GM13976 (cell line): Measurements from ENCODE around the gene MYO18A.

Experiments used
- DNase-seq: peaks from one replicate; pipeline ENCODE4 v3.0.0; 2012; ENCODE audit warnings: low spot score
- in situ Hi-C: fragments of 300-500 bp; cut with MboI; formaldehyde crosslinking; loops from one replicate; pipeline ENCODE4 v1.12.0; 2022; ENCODE audit warnings: low sequenced_read_pairs, mixed read lengths, inconsistent platforms; ENCODE audit not compliant: unreplicated experiment
- TF ChIP-seq, protein P1 (sequence below): IDR thresholded peaks from 2 replicates; pipeline ENCODE4 v1.5.1; 2012; ENCODE audit warnings: borderline replicate concordance, mild to moderate bottlenecking; ENCODE audit not compliant: insufficient read depth; ENCODE audit errors: extremely low read depth, missing control alignments, control extremely low read depth

The MYO18A gene

DNA sequence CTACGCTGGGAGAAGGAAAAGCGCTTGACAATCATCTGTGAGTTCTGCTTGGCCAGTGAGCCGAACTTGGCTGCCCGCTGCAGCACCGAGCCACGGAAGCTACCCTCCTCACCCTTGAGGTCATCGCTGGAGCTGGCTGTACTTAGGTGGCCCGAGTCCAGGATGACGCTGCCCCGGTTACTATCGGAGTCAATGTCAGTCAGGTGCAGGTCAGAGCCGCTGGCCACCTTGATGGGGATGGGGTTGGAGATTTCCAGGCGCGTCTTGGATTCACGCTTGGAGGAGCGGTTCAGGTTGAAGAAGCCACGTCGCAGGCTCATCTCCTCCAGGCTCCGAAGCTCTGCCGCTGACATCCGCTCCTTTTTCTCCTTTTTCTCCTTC, 13.7 kb downstream of the MYO18A start:
- TF ChIP-seq, protein P1, sequence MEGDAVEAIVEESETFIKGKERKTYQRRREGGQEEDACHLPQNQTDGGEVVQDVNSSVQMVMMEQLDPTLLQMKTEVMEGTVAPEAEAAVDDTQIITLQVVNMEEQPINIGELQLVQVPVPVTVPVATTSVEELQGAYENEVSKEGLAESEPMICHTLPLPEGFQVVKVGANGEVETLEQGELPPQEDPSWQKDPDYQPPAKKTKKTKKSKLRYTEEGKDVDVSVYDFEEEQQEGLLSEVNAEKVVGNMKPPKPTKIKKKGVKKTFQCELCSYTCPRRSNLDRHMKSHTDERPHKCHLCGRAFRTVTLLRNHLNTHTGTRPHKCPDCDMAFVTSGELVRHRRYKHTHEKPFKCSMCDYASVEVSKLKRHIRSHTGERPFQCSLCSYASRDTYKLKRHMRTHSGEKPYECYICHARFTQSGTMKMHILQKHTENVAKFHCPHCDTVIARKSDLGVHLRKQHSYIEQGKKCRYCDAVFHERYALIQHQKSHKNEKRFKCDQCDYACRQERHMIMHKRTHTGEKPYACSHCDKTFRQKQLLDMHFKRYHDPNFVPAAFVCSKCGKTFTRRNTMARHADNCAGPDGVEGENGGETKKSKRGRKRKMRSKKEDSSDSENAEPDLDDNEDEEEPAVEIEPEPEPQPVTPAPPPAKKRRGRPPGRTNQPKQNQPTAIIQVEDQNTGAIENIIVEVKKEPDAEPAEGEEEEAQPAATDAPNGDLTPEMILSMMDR, result no peak
- in situ Hi-C loops, result loop anchor here (25.0 kb wide), 1 partner anchor 371 kb away; no protein-coding TSS in a partner anchor
- DNase-seq, result no peak

DNA sequence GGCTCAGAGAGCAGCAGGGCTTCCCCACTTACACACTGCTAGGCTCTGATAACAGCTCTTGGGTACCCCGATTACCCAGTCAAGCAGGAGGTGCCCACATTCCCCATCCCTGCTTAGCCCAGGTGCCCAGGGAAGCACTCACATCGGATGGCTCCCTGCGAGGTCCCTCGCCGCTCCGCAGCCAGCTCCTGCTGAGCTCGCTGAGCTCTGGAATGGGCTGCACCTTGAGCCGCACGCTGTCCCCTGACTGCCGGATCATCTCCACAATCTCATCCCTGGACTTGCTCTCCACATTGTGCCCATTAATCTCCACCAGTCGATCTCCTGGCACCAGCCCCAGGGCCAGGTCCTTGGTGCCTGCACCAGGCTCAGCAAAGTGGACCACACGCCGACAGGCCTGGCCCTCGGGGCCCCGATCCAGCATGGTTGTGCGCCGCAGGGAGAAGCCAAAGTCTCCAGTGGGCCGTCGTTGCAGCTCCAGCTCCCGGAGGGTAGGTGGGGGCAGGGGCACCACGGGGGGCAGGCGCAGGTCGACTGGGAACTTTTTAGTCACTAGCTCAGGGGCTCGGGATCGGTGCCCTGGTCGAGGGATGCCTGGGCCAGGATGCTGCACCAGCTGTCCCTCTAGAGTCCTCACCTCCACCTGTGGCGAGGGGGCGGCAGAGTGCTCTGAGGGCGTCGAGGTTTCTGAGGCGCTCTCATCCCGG, 14.2 kb downstream of the MYO18A start:
- in situ Hi-C loops, result loop anchor here (25.0 kb wide), 1 partner anchor 371 kb away; no protein-coding TSS in a partner anchor
- TF ChIP-seq, protein P1, result no peak
- no peak for DNase-seq

DNA sequence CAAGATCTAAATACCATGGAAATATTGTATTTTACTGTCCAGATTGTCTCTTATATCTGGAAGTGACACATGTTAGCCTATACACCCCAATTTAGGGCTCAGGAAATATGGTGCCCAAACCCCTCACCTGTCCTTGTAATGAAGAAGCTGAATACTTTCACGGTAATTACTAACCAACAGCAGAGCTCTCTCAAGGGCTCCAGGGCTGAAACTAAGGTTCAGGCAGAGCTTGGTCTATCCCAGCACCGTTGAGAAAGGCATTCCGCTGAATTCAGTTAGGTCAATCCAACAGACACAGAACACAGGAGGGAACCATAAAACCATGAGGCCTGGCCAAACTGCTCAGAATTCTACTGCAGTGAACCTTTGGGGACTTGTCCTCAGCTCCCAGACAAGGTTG, 14.9 kb downstream of the MYO18A start:
- DNase-seq, result no peak
- in situ Hi-C loops, result loop anchor here (25.0 kb wide), 1 partner anchor 372 kb away; no protein-coding TSS in a partner anchor
- TF ChIP-seq, protein P1, result no peak

DNA sequence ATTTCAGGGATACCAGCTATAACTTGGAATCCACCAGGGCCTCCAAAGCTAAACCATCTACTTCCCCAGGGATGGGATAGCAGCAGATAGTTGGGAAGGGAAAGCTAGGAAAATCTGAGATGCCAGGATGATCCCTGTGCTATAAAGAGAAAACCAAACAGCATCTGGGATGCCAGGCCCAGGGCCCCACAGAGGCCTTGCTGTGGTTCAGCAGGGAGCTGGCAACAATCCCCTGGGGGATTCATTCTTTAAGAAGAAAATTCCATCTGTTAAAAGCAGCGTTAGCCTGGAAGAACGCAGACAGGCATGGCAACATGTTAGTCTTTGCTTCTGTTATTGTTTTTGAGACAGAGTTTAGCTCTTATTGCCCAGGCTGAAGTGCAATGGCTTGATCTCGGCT, 16.6 kb downstream of the MYO18A start:
- TF ChIP-seq, protein P1, result no peak
- in situ Hi-C loops, result loop anchor here (25.0 kb wide), 1 partner anchor 374 kb away; no protein-coding TSS in a partner anchor
- DNase-seq, result no peak

DNA sequence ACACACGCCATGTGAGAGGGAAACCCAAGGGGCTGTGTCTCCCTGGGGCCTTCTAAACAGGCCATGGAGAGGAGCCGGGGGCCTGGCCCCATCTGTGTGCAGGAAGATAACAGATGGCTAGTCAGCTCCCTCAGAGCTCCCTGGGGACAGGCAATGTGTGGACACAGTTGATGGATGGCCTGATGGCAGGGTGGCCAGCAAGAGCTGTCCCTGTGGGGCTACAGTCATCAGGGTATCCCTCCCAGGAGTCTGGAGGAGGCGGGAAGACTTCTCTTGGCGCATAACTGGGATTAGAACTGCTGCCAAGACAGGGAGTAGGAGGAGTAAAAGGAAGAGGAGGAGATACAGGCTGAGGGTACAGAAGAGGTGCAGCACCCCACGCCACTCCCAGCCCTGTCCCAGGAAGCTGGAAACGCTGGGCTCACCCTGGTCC, 17.3 kb downstream of the MYO18A start:
- TF ChIP-seq, protein P1, result no peak
- no peak for DNase-seq
- in situ Hi-C loops, result loop anchor here (25.0 kb wide), 1 partner anchor 374 kb away; no protein-coding TSS in a partner anchor

DNA sequence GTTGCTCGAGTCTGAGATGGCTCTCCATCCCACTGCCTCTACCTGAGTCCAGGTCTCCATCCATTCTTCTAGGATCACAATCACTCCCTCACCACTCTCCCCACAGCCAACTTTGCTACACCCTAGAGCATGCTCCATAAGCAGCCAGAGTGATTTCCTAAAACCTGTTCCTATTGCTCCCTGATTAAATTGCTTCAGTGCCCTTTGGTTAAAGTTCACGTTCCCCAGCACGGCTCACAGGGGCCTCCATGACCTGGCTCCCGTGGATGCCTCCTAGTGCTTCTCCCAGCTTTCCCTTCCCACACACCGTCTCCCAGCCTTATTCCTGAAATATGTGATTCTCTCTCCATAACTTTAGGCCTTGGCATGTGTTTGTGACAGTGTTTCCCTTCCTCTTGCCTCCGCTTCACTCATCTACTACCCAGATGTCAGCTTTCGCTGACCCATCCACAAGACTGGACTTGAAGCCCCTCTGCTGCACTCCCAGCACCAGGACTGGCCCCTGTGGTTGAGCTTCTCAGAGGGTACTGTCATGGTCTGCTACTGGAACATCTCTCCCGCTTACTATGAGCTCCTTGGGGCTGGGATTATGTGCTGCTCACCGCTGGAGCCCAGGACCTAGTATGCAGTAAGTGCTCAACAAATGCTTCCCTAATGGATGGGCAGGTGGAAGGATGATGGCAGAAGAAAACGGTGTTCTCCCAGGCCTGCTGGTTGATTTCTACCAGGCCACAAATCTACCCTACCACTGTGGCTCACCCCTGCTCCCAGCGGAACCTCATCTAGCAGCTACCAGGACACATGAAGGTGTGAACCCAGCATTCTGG, 17.9 kb downstream of the MYO18A start:
- in situ Hi-C loops, result loop anchor here (25.0 kb wide), 1 partner anchor 375 kb away; no protein-coding TSS in a partner anchor
- no peak for DNase-seq
- TF ChIP-seq, protein P1, result no peak
